Esophagus (tissue), 2 donors: ENCODE results near the gene SIGLEC15. TPM values are rescaled to one million over a fixed set of nuclear protein-coding genes. Genes with fewer than 3 reads are reported as not detected.
A peak's percentile ranks its signal among the peaks of the same experiment; 100 is the strongest.

ENCODE experiments used
- H3K27ac ChIP-seq, 2 donors: one replicate each; pipeline ENCODE4 v1.5.1; 2013; ENCODE audit warnings: low read depth in 2 of 2, mild to moderate bottlenecking in 2 of 2, inconsistent platforms in 1 of 2, low read length in 1 of 2, moderate library complexity in 1 of 2
- H3K27me3 ChIP-seq, 2 donors: one replicate each; pipeline ENCODE4 v1.6.1; 2013; ENCODE audit warnings: low read length in 2 of 2, control low read depth in 1 of 2, mild to moderate bottlenecking in 1 of 2; ENCODE audit not compliant: insufficient read depth in 2 of 2, control insufficient read depth in 1 of 2
- H3K36me3 ChIP-seq, 2 donors: one replicate each; pipeline ENCODE4 v1.6.1; 2013; ENCODE audit warnings: low read length in 1 of 2; ENCODE audit not compliant: control insufficient read depth in 2 of 2, insufficient read depth in 2 of 2
- H3K4me1 ChIP-seq, 2 donors: one replicate each; pipeline ENCODE4 v1.6.1; 2013; ENCODE audit warnings: low read length in 1 of 2; ENCODE audit not compliant: control insufficient read depth in 2 of 2, insufficient read depth in 2 of 2
- H3K4me3 ChIP-seq, 2 donors: one replicate each; pipeline ENCODE4 v1.5.1; 2013; ENCODE audit warnings: low read length in 2 of 2, mild to moderate bottlenecking in 2 of 2, low read depth in 1 of 2, moderate library complexity in 1 of 2
- H3K9me3 ChIP-seq, 2 donors: one replicate each; pipeline ENCODE4 v1.6.1; 2013; ENCODE audit warnings: mild to moderate bottlenecking in 2 of 2, low read depth in 1 of 2, low read length in 1 of 2, moderate library complexity in 1 of 2; ENCODE audit not compliant: control insufficient read depth in 2 of 2, insufficient read depth in 1 of 2
- WGBS, 2 donors: extraction: QIAGEN DNeasy Blood & Tissue Kit; methylation state at CpG; one replicate each; pipeline ENCODE4 v1.1.7; 2013; 5-methylcytosine and 5-hydroxymethylcytosine counted together
- polyA plus RNA-seq, 2 donors: library from polyadenylated mRNA; stranded (reverse); fragments of 200-250 nt; gene quantifications; one replicate each; pipeline ENCODE4 v1.2.3, GENCODE V29; 2013
- donor health status: healthy with polysubstance abuse.
- donor health status: Bipolar disorder and iron deficiency.

The SIGLEC15 gene
- polyA plus RNA-seq = under 1 TPM in 1 of 2 donors, not detected in 1; 0.02 TPM

- H3K36me3 ChIP-seq = no peaks in the 10 kb centered on the region
- 62 to 72% methylated on average over 12 of the region's 12 CpGs for WGBS, 2 donors
Measured at GRCh38 chr18:45825258-45826044, at the start of gene SIGLEC15. Gene SIGLEC15, plus strand, starts transcription at chr18:45825675. Its CDS starts 54 bp downstream, at chr18:45825729.

GRCh38 chr18:45775743-45776142 lies 49.7 kb upstream of the SIGLEC15 start:
- Histone ChIP-seq H3K27me3 (peaks cover 3 to 5% of the 10 kb centered on the region in 2 donors), H3K36me3 (no peaks in the 10 kb centered on the region), H3K27ac (peak overlapping the region in 1 of 2 donors; percentile 8), H3K4me3 (peak overlapping the region; percentile 46 to 51), H3K4me1 (peaks cover 0 to 1% of the 10 kb centered on the region in 2 donors), H3K9me3 (no peaks in the 10 kb centered on the region)
- 50 to 51% methylated on average over 8 of the region's 8 CpGs for WGBS, 2 donors

More at GRCh38 chr18:45825258-45826044, at the start of gene SIGLEC15:
- H3K4me1 ChIP-seq = peaks cover 2 to 8% of the 10 kb centered on the region in 2 donors
- no peak within 1 kb of the TSS for H3K27ac ChIP-seq
- peaks cover 2 to 6% of the 10 kb centered on the region in 2 donors for H3K27me3 ChIP-seq
- H3K4me3 ChIP-seq = no peak within 1 kb of the TSS
- H3K9me3 ChIP-seq = no peaks in the 10 kb centered on the region

GRCh38 chr18:45777393-45777792 lies 48.1 kb upstream of the SIGLEC15 start:
- Histone ChIP-seq H3K9me3 (no peaks in the 10 kb centered on the region), H3K27ac (no peak overlapping the region), H3K4me1 (peaks cover 0 to 2% of the 10 kb centered on the region in 2 donors), H3K4me3 (no peak overlapping the region), H3K27me3 (peaks cover 3 to 10% of the 10 kb centered on the region in 2 donors), H3K36me3 (no peaks in the 10 kb centered on the region)
- 62 to 66% methylated on average over 1 of the region's 1 CpG for WGBS, 2 donors

- 13 to 25% methylated on average over 2 of the region's 2 CpGs for WGBS, 2 donors
- H3K9me3 ChIP-seq = no peaks in the 10 kb centered on the region
- H3K27me3 ChIP-seq = peaks cover 0 to 16% of the 10 kb centered on the region in 2 donors
- H3K4me1 ChIP-seq = peaks cover 0 to 2% of the 10 kb centered on the region in 2 donors
- H3K36me3 ChIP-seq = no peaks in the 10 kb centered on the region
- H3K27ac ChIP-seq = no peak overlapping the region
- H3K4me3 ChIP-seq = no peak overlapping the region
Measured at GRCh38 chr18:45780568-45780967, 44.9 kb upstream of the SIGLEC15 start.

- Histone ChIP-seq H3K9me3 (no peaks in the 10 kb centered on the region), H3K4me3 (no peak overlapping the region), H3K36me3 (no peaks in the 10 kb centered on the region), H3K27me3 (peaks cover 2 to 16% of the 10 kb centered on the region in 2 donors), H3K4me1 (peaks cover 0 to 2% of the 10 kb centered on the region in 2 donors), H3K27ac (no peak overlapping the region)
- WGBS, 2 donors = 69 to 83% methylated on average over 1 of the region's 1 CpG
Measured at GRCh38 chr18:45782662-45783061, 42.8 kb upstream of the SIGLEC15 start.

- 64 to 67% methylated on average over 9 of the region's 9 CpGs for WGBS, 2 donors
- Histone ChIP-seq H3K4me3 (no peak overlapping the region), H3K36me3 (peaks cover 0 to 1% of the 10 kb centered on the region in 2 donors), H3K9me3 (no peaks in the 10 kb centered on the region), H3K27ac (no peak overlapping the region), H3K27me3 (peaks cover 4 to 14% of the 10 kb centered on the region in 2 donors), H3K4me1 (peaks cover 0 to 2% of the 10 kb centered on the region in 2 donors)
Measured at GRCh38 chr18:45783097-45784075, 42.1 kb upstream of the SIGLEC15 start.

- no peaks in the 10 kb centered on the region for H3K9me3 ChIP-seq
- H3K27me3 ChIP-seq = peaks cover 5 to 15% of the 10 kb centered on the region in 2 donors
- peaks cover 0 to 2% of the 10 kb centered on the region in 2 donors for H3K36me3 ChIP-seq
- no peak overlapping the region for H3K27ac ChIP-seq
- peaks cover 0 to 2% of the 10 kb centered on the region in 2 donors for H3K4me1 ChIP-seq
- H3K4me3 ChIP-seq = no peak overlapping the region
- WGBS, 2 donors = 52 to 54% methylated on average over 4 of the region's 4 CpGs
Measured at GRCh38 chr18:45785134-45785533, 40.3 kb upstream of the SIGLEC15 start.

- WGBS, 2 donors = 92 to 95% methylated on average over 3 of the region's 3 CpGs
Measured at GRCh38 chr18:45786941-45787340, 38.5 kb upstream of the SIGLEC15 start.

GRCh38 chr18:45787346-45787745 lies 38.1 kb upstream of the SIGLEC15 start:
- 91 to 94% methylated on average over 1 of the region's 1 CpG for WGBS, 2 donors
- H3K36me3 ChIP-seq = peaks cover 0 to 2% of the 10 kb centered on the region in 2 donors
- peaks cover 5 to 10% of the 10 kb centered on the region in 2 donors for H3K27me3 ChIP-seq
- no peak overlapping the region for H3K27ac ChIP-seq
- no peak overlapping the region for H3K4me3 ChIP-seq
- no peaks in the 10 kb centered on the region for H3K4me1 ChIP-seq
- H3K9me3 ChIP-seq = peaks cover 0 to under 1% of the 10 kb centered on the region in 2 donors

More at GRCh38 chr18:45786941-45787340, 38.5 kb upstream of the SIGLEC15 start:
- Histone ChIP-seq H3K27ac (no peak overlapping the region), H3K36me3 (peaks cover 0 to 2% of the 10 kb centered on the region in 2 donors), H3K27me3 (peaks cover 5 to 10% of the 10 kb centered on the region in 2 donors), H3K9me3 (no peaks in the 10 kb centered on the region), H3K4me3 (no peak overlapping the region), H3K4me1 (no peaks in the 10 kb centered on the region)
